Activated CD4-positive, alpha-beta T cell treated with anti-CD3 and anti-CD28 coated beads for 48 hours (primary cell): ENCODE data around the gene PPP1R18.
A peak's percentile ranks its signal among the peaks of the same experiment; 100 is the strongest.
"Not testable (repeated sequence)": the region's sequence is repeated elsewhere in the genome, so short reads cannot be mapped to it uniquely, and the experiment has no call there.

ENCODE experiments used
- DNase-seq: peaks from one replicate; pipeline ENCODE4 v3.0.0-alpha.2; 2020

Gene PPP1R18

DNA sequence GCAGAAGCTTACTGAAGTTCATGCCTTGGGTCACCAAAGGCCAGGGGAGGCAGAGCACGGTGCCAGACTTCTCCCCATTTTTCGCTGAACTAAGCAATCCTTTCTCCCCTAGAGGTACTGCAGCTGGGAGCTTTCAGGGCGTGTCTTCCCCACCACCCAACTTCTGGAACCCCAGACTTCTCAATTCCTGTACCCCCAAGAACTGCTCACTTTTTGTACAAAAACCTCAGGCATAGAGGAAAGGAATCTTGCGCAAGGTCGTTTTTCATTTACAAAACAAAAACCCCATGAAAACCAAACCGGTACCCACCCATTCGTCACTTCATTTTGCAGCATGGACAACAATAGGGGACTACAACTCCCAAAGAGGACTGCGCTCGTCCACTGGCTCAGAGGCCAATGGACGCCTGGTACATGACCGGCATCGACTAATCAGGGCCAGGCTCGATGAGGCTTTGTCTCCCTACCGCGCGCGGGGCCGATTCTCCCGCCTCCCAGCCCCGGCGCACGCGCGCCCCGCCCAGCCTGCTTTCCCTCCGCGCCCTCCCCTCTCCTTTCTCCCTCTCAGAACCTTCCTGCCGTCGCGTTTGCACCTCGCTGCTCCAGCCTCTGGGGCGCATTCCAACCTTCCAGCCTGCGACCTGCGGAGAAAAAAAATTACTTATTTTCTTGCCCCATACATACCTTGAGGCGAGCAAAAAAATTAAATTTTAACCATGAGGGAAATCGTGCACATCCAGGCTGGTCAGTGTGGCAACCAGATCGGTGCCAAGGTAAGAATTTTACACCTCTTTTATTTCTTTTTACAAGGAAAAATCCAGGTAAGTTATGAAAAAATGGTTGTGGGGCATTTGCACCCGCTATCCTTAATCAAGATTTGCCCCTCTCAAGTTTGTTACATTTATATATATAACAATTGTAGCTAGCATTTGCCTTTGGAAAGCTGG is 33.6 kb upstream of the PPP1R18 start, which contains the start of gene TUBB:
TUBB (plus strand) TSS at position 562 of the 947 bp plus-strand sequence; CDS start at position 717, 155 bp downstream.
- DNase-seq: peak; percentile 97

DNA sequence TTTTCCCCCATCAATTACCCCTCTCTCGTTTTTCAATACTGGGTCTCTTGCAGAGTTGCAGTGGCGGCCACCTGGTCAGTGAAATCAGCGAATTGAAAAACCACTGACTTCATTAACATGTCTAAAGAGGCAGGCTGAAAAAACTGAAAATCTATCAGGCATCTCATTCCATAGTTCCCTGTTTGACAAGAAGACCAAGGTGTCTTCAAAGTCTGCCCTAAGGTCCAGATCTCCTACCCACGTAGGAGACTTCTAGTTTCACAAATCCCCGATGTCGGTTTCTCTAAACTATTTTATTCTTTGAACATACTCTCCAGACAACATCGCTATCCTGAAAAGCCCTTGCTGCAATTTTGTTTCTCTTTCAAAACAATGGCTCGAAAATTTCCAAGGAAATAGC is 32.9 kb upstream of the PPP1R18 start:
- no peak for DNase-seq

DNA sequence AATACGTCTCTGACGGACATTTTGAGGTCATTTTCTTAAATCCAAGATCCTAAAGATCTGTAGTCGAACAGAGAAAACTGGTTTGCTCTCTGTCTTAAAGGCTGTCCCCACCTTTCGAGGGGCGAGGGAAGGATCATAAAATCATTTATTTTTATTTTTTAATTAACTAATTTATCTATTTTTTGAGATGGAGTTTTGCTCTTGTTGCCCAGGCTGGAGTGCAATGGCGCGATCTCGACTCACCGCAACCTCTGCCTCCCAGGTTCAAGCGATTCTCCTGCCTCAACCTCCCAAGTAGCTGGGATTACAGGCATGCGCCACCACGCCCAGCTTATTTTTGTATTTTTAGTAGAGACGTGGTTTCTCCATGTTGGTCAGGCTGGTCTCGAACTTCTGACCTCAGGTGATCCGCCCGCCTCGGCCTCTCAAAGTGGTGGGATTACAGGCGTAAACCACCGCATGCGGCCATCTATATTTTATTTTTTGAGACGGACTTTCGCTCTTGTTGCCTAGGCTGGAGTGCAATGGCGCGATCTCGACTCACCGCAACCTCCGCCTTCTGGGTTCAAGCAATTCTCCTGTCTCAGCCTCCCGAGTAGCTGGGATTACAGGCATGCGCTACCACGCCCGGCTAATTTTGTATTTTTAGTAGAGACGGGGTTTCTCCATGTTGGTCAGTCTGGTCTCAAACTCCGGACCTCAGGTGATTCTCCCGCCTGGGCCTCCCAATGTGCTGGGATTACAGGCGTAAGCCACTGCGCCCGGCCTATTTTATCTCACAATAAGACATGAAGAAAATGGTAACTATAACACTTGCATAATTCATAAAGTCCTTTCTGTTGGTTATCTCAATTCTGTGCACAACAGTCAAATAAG is 31.6 kb upstream of the PPP1R18 start:
- DNase-seq: not testable (repeated sequence)

DNA sequence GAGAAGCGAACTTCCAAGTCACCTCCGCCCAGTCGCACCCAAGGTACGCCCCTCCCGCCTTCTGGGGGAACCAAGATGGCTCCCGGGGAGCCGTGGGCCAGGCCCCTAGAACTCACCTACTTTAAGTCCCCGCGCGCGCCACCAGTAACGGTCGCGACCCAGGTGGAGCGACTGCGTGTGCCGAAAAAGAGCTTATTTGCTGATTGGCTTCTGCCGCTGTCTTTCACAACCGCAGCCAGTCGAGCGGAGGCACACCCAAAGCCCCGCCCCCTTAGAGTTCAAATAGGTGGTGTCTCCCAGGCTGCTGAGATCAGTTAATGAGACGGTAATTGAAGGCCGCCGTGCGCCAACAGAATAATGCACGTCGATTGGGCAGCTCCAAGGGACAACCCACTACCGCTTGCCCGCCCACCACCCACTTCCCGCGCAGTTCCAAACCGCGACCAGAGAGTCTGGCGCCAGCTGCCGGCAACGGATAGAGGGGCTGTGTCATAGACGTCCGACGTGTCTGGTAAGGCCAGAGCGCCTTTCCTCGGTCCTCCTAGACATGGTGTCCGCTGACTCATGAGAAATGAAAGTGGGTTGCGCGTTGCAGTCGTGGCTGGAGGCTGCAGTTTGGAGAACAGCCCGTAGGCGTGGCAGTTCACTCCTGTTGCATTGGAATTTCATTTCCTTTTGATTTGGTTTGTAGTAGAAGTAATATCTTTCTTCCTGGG is 30.8 kb upstream of the PPP1R18 start, which contains the start of gene MDC1:
MDC1 (minus strand) TSS at position 153 of the 716 bp plus-strand sequence. CDS start 2,106 bp downstream, outside the sequence.
- DNase-seq: peak; percentile 99

DNA sequence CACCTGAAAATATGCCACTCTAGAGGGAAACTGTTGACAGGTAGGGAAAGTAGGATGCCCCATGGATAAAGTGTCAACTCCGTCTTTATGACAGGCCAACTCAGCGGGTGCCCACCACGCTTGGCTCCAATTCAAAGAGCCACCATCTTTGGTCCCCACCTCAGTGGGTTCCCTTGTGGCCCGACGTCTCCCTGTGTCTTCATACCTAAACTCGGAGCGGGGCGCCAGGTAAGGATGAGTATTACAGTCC is 30.4 kb upstream of the PPP1R18 start:
- no peak for DNase-seq

DNA sequence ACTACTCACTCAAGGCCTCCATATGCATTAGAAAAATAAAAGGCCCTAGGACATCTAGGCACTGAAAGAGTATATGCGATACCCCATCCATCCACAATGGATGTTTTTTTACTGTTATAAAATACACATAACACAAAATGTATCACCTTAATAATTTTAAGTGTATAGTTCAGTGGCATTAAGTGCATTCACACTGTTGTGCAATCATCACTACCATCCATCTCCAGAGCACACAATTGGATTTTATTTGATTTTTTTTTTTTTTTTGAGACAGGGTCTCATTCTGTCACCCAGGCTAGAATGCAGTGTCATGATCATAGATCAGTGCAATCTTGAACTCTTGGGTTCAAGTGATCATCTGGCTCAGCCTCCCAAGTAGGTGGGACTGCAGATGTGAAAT is 27.8 kb upstream of the PPP1R18 start:
- DNase-seq: no peak

DNA sequence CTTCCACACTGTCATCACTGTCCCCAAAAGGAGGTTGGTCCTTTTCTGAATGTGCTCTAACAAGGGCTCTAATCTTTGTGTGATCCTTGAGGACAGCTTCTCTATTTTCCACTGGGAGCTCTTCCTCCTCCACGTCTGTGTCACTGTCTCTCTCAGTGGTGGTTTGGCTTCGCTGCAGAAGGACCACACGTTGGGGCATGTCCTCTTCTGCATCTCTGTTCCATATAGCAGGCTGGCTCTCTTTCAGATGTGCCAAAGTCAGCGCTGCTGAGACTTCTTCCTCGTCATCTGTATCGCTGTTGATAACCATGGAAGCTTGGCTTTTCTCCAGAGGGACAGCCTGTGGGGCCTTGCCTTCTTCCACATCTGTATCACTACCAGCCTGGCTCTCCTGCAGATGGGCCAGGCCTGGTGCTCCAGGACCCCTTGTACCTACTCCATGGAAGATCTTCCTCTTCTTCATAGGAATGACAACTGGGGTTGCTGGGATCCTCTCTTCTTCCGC is 26.0 kb upstream of the PPP1R18 start:
- no peak for DNase-seq

DNA sequence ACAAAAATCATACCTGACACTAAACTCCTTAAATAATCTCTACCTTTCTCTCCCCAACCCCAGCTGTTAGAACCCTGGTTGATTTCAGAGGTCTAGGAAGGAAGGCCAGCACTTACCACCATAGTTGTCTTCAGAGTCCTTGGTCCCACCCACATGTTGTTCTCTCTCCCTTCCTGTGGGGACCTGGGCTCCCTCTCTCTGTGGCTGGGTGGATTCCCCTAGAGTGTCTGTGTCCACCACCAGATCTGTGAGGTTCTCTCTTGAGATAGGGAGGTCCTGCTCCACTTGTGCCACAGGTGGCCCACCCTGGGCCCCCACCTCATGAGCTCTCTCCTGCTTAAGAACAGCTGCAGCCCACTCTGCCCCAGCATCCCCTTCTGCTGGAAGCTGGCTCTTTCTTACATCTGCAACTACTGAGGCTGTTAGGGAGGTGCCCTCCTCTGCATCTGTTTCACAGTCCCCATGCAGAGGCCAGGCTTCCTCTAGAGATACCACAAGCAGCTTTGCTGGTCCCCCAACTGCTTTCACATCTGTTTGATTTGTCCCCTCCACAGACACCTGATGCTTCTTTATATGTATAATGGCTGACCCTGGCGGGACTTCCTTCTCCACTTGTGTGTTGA is 25.4 kb upstream of the PPP1R18 start:
- DNase-seq: no peak

DNA sequence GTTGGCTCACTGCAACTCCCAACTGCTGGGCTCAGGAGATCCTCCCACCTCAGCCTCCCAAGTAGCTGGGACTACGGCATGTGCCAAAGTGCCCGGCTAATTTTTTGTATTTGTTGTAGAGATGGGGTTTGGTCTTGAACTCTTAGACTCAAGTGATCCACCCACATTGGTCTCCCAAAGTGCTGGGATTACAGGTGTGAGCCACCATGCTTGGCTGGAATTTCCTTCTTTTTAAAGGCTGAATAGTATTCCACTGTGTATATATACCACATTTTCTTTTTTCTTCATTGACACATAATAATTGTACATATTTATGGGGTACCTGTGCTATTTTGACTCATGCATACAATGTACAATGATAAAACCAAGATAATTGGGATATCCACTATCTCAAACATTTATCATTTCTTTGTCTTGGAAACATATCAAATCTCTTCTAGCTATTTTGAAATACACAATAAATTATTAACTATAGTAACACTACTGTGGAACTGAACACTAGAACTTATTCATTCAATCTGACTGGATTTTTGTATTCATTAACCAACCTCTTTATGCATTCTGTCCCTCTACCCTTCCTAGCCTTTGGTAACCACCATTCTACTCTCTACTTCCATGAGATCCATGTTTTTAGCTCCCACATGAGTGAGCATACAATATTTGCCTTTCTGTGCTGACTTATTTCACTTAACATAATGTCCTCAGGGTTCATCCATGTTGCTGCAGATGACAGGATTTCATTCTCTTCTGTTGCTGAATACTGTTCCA is 22.8 kb upstream of the PPP1R18 start:
- DNase-seq: no peak

DNA sequence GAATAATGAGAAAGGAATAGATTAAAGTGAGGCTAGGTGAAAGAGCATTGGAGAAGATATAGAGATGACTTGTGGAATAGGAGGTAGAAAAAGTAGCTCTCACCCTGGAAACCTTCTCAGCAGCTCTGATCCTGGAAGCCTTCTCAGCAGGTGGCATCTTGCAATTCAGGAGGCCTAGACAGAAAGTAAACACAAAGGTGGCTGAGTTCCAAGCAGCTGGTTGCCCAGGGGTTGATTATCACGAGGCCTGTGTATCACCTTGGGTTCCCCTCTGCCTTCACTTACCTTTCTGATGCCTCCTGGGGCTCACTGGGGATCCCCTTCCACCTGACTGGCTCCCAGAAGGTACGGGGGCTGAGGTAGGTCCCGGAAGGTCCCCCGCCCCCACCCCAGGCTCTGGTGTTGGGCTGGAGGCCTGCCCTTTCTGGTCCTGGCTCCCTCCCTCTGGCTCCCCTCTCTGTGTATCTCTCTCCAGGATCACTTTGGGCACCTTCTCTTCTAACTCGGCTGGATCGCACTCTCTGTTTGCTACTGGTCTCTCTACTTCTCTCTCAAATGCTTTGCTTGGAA is 20.9 kb upstream of the PPP1R18 start:
- DNase-seq: no peak

DNA sequence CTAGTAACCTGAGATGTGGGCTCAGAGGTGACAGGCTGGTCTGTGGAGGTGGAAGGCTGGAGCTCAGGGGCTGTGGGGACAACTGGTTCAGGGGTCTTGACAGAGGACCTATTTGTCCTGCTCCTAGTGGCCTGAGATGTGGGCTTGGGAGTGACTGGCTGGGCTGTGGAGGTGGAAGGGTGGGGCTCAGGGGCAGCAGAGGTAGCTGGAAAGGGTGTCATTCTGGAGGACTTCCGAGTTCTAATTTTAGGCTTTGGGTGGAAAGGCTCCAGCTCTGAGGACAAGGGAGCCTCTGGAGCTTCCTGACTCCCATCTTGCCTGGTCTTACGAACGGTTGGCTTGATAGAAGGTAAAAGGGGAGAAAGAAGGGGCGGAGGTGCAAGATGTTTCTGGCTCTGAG is 19.2 kb upstream of the PPP1R18 start:
- DNase-seq: no peak

DNA sequence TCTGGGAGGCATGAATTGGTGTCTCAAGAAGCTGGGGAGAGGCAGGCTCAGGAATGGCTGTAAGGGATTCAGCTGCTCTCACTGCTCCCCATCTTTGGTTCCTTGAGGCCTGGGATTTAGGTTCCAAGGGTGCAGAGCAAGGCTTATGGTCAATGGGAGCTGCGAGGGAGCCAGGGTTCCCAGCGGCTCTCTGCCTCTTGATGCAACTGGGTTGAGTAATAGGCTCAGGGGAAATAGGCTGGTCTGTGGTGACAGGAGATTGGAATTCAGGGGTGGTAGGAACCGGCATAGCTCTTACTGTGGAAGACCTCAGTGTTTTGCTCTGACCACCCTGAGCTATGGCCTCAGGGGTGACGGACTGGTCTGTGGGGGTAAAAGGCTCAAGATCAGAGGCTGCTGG is 17.4 kb upstream of the PPP1R18 start:
- DNase-seq: no peak

DNA sequence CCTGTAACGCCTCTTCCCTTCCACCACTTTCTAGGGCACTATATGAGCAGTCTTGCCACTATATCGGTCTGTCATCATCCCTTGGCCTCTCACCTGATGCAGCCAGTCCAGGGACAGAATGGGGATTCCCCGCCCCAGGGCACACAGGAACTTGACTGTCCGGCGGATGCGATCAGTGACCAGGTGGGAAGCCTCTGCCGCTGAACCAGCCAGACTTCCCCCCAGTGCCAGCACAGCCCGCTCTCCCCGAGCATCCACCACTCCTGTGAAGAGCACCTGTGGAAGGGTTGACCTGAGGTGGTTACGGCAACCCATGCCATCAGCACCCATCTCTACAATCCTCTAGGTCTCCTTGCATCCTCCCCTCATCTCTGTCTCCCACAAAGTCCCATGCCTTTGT is 16.6 kb upstream of the PPP1R18 start:
- no peak for DNase-seq

DNA sequence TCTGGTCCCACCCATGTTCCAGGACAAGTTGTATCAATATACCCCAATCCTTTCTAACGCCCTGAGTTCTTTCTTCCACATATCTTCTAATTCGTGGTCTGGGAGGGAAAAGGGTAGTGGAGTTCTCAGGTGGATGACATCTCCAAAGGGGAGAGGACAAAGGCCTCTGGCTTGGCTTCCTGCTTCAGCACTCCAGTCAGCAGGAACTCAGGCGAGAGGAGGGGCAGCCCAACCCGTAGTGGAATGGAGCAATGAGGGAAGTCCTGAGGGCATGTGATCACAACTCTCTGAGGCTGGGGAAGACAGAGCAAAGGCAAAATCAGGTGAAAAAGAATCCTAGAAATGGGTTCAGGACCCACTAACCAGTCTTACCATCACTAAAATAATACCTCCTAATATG is 13.9 kb upstream of the PPP1R18 start:
- DNase-seq: no peak

DNA sequence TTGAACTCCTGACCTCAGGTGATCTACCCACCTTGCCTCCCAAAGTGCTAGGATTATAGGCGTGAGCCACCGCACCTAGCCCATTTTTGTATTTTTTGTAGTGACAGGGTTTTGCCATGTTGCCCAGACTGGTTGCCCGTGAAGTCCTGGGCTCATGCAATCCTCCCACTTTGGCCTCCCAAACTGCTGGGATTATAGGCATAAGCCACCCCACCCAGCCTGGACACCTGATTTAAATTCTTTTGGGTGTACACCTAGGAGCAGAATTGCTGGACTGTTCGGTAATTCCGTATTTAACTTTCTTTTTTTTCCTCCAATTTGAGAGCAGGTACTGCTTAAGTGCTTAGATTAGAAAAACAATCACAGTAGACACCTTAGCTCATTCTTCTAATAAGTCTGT is 10.0 kb upstream of the PPP1R18 start:
- no peak for DNase-seq

DNA sequence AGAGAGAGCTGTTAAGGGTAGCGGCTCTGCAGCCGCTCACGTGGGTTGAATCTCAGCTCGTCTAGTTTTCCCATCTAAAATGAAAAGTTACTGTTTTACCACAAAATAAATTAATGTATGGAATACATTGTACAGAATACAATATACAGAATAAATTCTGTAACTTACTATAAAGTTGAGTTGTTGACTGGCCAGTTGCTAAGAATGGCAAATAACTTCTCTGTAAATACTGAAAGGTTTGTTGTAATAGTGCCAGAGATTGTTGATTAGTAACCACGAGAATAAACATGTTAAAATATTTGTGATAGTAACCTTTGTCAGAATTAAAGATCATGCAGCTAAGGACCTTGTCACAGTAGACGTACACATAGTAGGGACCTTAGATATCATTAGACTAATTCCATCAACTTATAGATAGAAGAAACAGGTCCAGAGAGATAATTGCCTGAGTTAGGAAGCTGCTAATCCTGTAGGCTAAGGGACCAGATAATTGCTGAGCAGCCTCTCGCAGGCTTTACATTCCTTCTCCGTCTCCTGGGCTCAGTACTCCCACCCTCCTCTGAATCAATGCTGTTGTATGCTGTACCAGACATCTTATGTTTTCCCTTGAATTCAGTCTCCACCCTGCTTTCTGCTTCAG is 4.9 kb upstream of the PPP1R18 start:
- no peak for DNase-seq

DNA sequence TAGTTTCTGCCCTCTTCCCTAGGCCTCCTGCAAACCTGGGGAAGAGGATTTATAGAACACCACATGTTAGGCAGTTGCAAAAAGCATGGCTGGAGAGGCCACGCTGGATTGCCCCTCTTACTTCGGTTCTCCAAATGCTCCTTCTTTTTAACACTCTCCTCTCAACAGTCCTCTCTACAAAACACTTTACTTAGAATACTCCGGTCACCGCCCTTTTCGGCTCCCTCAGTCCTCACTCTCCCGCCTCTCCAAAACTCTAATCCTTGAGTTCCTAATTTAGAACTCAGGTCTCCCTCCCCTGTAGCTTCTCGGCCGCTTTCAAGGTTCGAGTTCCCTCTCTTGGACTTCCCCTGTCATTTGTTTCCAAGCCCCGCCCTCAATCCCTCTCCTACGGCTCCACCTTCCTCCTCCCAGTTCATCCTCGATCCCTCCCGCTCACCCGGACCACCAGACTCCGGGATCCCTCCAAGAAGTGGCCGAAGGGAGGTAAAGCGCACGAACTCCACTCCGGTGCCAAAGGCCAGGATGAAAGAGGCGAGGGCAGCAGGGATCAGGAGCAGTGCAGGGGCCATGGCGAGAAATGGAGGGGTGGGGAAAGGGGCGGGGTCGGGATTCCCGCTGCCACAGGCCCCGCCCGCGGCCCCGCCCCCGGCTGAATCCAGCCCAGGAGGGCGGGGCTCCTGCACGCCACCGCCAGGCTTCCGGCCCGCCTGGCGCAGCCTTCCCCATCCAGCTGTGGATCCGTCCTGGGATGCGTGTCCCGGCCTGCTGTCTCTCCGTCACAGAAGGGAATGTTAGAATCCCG is 4.2 kb upstream of the PPP1R18 start, which contains the start of gene NRM:
NRM (minus strand) TSS at position 582 of the 805 bp plus-strand sequence; CDS start at position 572, 10 bp downstream.
- DNase-seq: peak; percentile 84

DNA sequence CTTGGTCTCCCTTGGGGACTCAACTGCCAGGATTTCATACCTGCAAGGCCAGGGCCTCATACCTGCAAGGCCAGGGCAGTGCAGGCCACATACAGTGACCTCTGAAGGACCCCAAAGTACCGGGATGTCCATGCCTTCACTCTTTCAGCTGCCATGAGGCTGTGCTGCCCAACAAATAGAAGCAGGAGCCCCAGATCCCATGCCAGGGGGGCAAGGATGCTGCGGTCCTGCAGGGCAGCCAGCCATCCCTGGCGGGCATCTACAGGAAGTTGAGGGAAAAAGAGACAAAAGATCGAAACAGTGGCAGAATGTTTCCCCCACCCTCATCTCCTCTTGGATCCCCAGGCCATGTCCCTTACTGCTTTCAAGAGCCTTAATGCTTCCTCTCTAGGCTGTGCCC is 3.5 kb upstream of the PPP1R18 start:
- no peak for DNase-seq

DNA sequence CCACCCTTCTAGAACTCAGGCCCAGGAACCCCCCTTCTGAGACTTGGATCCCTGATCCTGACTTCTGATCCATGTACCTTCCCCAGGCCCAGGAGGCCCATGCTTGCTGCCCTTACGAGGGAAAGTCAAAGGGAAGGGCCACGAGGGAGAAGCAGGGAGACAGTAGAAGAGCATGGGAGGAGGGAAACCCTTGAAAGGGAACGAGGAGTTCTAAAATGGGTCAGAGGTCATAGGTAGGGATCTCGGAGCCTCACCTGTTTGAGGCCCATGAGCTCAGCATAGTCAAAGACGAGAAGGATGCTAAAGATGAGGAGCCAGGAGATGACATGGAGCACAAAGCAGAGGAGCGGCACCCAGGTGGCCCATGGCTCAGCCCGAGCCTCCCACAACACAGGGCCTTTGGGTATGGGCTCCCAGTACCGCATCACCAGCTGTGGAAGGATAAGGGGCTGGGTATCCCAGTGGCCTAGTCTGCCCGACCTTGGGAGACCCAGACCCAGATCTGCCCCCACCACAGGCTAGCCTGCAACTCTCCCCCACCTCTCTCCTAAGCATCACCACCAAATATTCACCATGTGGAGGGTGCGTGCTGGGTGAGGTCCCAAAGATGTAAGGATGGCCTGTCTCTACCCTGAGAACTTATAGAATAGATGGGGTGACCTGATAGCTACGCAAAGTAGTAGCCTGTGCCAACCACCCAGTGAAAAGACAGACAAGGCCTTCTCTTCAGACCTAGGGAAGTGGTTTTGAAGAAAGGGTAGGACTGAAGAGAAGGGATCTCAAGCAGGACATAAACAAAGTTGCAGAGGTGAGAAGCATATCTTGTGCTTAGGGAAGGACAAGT is 2.8 kb upstream of the PPP1R18 start:
- no peak for DNase-seq
